T-helper 2 cell treated with Interferon-gamma antibody and Interleukin-4, amounts not matched to agents 100 ng/mL and 5 ng/mL, for 36 hours (primary cell): ENCODE data around the gene ZGRF1. TPM values are rescaled to one million over a fixed set of nuclear protein-coding genes. Genes with fewer than 3 reads are reported as not detected.
"Not testable (repeated sequence)": the region's sequence is repeated elsewhere in the genome, so short reads cannot be mapped to it uniquely, and the experiment has no call there.

Experiments used
- intact Hi-C: fragments of 100-400 bp; cut with micrococcal nuclease; formaldehyde crosslinking; loops from one replicate; pipeline ENCODE4 v1.15.1; 2023
- total RNA-seq: library from RNA; stranded (reverse); gene quantifications from 2 replicates; pipeline ENCODE4 v1.2.3, GENCODE V29; 2022

Gene ZGRF1, protein sequence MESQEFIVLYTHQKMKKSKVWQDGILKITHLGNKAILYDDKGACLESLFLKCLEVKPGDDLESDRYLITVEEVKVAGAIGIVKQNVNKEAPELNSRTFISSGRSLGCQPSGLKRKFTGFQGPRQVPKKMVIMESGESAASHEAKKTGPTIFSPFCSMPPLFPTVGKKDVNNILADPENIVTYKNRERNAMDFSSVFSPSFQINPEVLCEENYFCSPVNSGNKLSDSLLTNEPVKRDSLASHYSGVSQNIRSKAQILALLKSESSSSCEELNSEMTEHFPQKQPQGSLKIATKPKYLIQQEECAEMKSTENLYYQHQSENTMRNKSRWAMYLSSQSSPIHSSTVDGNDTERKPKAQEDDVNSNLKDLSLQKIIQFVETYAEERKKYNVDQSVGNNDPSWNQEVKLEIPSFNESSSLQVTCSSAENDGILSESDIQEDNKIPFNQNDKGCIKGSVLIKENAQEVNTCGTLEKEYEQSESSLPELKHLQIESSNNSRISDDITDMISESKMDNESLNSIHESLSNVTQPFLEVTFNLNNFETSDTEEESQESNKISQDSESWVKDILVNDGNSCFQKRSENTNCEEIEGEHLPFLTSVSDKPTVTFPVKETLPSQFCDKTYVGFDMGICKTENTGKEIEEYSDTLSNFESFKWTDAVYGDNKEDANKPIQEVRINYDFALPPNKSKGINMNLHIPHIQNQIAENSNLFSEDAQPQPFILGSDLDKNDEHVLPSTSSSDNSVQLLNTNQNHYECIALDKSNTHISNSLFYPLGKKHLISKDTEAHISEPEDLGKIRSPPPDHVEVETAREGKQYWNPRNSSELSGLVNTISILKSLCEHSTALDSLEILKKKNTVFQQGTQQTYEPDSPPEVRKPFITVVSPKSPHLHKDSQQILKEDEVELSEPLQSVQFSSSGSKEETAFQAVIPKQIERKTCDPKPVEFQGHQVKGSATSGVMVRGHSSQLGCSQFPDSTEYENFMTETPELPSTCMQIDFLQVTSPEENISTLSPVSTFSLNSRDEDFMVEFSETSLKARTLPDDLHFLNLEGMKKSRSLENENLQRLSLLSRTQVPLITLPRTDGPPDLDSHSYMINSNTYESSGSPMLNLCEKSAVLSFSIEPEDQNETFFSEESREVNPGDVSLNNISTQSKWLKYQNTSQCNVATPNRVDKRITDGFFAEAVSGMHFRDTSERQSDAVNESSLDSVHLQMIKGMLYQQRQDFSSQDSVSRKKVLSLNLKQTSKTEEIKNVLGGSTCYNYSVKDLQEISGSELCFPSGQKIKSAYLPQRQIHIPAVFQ (N-terminal part only)
- total RNA-seq = 32.7 and 35.1 TPM in 2 replicates

DNA sequence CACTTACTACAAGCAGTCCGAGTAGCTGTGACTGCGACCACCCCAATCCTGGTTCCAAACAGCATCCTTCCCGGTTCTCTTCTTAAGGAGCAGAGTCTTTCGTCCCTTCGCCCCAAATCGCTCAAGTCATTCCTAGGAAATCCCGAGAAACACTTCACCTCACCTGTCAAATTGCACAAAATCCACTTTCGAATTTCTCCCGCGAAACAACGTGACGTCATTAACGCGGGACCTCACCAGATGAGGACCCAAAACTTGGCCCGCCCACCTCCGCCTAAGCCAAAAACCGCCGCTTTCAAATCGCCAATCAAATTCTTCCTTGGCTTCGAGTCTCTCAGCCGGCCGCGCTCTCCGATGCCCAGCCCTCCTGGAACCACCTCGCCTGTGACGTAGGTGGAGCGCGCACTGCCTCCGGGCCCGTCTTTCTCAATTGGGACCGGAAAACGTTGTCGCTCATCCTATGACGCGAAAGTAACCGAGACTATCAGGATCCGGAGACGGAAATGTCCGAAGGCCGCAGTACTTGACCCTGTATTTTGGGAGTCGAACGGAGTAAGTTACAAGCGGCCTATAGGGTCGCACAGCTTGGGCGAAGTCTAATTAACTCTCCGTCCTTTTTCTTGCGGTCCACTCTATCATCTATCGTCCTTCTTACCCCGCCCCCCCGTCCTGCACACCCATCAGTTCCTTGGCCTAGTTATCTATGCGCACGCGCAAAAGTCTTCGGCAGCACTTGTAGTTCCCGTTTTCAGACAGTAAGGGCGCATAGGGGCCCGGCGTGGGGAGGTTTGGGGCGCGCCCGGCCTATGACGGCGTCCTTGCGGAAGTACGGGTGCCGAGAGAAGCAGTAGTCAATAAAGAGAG lies at the start of gene ZGRF1, which contains the start of gene LARP7:
ZGRF1 (minus strand) TSS at position 222 of the 864 bp plus-strand sequence. CDS start 3,733 bp downstream, outside the sequence.
LARP7 (plus strand) TSS at position 456 of the 864 bp plus-strand sequence. CDS start 7,527 bp downstream, outside the sequence.
- intact Hi-C loops = loop anchor here (1.0 to 10.0 kb wide), 9 partner anchors 122 to 1126 kb away; partner anchors contain the start of genes AP1AR, FAM241A and TIFA

DNA sequence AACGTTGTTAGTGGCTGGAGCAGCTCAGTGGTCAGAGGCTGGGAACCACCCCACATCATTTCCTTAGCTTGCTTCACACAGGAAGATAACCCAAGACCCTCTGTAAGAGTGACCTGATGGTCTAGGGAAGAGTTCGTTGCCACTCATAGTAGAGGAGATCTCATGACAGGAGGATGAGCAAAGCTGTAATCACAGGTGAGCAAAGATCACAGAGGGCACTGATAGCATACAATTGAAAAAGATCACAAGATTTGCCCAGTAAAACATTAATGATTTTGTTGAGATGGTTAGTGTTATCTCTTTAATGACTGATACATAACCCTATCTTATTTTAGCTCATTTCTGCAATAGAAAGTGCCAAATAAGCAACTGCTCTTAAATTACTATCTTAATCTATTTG lies 44.3 kb upstream of the ZGRF1 start:
- intact Hi-C loops = no loop called here

DNA sequence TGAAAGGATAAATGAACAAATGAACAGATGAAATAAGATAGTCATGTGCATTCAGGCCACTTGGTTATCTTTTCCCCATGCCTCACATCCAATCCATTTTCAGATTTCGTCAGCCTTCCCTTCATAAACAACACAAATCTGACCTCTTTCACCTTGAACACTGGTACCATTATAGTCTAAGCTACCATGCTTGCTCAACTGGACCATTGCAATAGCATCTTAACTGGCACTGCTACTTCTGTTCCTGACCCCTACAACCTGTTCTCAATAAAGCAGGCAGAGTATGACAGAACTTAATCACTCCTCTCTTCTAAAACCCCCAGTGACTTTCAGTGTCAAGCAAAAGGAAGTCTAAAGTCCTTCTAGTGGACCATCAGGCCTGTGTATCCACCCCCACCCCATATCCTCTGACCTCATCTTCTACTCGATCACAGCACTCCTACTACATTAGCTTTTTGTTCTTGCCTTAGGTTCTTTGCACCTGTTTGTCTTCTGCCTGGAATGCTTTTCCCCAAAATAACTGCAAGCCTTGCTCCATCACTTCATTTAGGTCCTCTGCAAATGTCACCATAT lies 40.9 kb upstream of the ZGRF1 start:
- intact Hi-C loops = no loop called here

DNA sequence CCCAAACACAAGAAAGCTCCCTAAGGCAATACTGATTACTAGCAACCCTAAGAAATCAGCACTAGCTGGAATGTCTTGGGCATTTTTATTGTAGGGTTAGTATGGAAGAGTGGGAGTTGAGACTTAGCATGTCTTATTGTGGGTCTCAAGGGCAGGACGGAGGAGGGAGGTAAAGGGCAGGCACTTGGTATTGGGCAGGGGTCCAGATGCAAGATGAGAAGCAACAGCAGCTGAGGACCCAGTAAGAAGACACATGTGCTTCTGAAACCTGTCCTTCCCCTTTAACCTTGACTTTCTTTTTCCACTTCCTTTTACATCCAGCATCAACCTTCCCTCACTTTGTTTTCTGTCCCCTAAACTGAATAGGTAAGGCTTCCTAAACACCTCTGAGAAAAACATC lies 37.7 kb upstream of the ZGRF1 start:
- intact Hi-C loops = no loop called here

DNA sequence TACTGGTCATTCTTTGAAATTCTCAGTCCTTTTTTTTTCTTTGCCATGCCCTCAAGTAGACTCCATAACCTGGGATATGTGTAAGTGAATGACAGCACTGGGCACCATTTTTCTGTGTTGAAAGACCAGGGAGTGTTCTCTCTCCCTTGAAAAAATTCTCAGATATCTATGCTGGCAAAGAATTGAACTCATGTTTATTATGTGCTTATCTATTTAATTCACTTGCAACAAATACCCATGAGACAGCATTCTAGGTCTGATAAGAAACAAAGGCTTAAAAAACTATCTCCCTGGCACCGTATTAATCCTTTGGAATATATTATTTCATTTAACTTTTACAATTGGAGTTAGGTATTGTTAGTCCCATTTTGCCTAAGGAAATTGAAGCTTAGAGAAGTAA lies 37.0 kb upstream of the ZGRF1 start:
- intact Hi-C loops = no loop called here

DNA sequence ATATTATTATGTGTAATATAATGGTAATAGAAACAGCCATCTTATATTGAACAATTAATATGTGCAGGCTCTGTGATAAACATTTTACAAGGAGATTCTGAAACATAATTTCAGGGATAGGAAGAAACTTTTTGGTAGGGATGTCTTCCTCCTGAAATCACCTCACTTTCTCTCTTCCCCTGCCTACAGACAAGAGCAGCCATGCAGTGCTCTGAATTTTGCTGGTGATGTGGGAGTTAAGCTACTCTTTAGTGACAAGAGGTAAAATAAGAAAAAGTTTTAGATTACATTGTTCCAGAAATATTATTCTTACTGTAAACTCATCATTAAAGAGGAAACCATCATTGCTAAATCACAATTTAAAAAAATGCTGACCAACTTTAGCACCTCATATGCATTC lies 36.4 kb upstream of the ZGRF1 start:
- intact Hi-C loops = no loop called here

DNA sequence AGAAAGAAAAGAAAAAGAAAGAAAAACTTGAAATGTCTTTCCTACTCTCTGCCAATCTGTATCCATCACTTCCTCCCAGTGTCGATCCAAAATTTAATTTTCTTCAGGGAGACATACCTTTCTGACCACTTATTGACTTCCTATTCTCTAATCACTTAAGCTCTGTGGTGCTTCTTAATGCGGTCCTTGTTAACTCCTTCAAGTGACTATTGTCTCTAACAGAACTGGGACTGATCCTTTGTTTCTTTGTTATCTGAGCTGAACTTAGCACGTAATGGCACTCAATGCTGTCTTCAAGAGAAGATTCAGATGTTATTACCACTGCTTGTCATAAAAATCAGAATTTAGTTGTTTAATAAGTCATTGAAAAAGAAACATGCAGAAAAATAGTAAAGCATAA lies 31.4 kb upstream of the ZGRF1 start:
- intact Hi-C loops = no loop called here

DNA sequence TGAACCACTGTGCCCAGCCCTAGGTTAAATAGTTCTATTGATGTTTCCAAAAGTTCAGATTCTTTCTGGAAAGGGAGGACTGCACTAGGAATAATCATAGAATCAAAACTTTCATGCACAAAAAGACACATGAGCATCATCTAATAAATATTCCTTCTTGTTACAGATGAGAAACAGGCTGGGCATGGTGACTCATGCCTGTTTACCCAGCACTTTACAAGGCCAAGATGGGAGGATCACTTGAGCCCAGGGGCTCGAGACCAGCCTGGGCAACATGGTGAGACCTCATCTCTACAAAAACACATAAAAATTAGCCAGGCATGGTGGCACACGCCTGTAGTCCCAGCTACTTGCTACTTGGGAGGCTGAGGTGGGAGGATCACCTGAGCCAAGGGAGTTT lies 27.9 kb upstream of the ZGRF1 start:
- intact Hi-C loops = no loop called here

DNA sequence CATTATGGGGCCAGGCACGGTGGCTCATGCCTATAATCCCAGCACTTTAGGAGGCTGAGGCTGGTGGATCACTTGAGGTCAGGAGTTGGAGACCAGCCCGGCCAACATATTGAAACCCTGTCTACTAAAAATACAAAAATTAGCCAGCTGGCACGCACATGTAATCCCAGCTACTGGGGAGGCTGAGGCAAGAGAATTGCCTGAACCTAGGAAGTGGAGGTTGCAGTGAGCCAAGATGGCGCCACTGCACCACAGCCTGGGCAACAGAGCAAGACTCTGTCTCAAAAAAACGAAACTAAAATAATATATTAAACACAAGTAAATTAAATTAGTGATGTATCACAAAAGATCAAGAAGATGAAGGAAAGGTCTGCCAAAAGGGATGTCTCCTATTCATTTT lies 19.4 kb upstream of the ZGRF1 start:
- intact Hi-C loops = not testable (repeated sequence)

DNA sequence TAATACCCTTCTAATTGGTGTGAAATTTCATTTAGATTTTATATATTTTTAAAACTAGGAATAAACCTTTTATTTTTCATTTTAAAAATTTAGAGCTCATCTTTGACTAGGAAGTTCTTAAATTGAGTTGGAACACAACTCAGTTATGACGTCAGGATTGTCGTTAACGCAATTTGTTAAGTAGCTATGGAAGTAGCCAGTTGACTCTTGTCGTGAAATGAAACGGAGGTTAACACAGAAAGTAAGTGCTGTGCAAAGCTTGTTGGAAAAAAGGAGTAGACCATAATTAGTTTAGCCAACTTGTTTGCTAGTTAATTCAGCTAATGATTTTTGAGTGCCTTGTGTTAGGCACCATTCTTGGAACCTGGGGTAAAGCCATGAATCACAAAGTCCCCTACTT lies 18.6 kb upstream of the ZGRF1 start:
- intact Hi-C loops = no loop called here

DNA sequence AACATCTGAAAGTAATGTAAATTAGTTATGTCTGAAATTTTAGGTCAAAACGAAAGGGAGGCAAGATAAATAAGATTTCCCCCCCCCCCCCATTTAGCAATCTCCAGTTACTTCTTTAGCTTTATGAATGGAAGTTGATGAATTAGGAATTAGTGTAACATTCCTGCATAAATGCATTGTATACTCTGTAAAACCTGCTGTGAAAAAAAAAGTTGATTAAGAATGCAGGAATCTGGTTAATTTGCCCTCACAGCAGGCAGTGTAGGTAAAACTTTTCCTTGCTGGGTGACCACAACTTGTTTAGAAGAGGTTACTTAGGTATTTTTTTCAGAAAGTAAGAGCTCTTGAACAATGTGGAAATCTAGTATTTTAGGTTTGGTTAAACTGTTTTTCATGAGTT lies 15.5 kb upstream of the ZGRF1 start:
- intact Hi-C loops = no loop called here

DNA sequence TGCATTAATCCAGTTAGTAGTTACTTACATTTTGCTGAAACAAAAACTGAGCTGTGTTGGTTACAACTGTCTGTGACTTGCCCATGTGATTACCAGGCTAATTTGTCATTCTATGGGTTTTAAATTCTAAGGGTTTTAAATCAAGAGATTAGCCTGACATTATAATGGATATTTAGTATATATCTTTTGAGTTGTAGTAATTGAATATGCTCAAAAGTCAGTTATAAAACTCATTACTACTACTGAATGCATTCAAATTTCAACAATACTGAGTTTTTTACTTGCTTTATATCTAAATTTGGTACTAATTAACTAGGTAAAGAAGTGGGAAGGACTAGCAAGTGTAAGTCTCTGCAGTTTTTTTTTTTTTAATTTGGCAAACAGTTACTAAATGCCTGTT lies 14.9 kb upstream of the ZGRF1 start:
- intact Hi-C loops = no loop called here

DNA sequence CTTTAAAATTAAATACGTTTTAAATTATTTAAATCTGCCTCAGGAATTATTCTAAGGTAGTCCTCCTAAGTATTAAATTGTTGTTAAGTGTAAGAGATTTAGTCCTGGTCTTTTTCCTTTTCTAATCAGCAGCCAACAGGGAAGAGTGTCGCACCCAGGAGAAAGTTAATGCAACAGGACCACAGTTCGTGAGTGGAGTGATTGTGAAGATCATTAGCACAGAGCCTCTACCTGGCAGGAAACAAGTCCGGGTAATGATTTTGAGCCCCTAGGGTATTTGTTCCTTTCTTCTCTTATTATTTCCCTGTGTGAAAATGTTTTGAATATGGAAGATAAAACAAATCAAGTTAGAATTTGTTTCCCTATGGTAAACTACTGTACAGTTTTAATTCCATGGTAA lies 13.6 kb upstream of the ZGRF1 start:
- intact Hi-C loops = no loop called here

DNA sequence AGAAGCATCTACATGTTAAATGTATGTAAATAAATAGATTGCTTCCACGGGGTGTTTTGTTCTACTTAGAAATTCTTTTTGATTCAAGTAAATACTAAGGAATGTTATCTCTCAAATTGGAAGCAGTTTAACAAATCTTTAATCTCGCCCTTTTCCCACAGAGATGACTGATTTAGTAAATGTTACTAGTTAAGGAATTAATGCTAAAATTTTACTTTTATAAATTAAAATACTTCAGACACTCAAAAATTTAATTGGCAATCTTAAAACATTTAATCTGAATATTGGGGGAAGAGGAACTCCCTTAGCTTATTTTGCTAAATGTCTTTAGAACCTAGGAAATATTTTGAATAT lies 12.3 kb upstream of the ZGRF1 start:
- intact Hi-C loops = no loop called here

DNA sequence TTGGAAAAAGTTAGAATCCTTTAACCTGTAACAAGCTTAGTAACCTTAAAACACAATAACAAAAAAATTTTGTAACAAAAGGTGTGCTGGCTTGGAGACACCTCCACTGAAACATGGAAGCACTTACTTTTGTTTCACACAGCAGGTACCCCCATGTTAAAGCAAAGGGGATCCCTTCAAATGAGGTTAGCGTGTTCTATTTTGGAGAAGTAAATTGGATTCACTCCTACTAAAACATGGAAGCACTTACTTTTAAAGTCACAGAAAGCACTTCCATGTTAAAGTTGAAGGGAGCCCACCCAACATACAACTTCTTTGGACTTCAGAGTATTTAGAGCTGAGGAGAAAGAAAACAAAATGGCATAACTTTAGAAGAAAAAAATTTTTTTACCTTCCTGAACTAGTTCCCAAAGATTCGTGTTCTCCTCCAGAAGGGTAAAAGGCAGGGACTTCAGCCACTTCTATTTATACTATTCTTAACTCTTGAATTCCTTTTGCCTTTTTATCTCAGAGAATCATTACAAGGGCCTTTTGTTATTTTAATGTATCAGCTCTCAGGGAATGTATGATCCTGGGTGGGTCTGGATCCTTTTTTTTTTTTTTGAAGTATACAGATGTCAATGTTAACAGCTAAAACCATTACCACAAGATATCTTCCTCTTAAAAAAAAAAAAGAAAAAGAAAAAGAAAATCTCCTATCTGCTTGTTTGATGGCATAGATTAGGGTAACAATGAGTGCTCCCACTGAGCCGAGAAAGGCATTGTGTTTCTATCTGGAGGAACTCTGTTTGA lies 11.8 kb upstream of the ZGRF1 start:
- intact Hi-C loops = no loop called here

DNA sequence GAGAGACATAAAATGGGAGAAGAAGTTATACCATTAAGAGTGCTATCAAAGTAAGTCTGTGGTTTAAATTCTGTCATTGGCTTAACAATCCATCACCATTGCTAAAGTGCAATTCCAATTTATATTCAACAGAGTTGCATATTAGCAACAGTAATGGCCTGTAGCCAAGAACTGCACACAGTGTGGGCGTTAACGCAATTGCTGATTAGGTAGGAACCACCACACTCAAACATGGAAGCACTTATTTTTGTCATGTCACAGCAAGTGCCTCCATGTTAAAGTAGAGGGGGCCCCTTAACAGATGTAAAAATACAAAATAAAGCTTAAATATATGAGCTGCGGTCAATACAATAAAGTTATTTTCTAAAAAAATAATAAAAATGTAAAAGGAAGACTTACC lies 11.1 kb upstream of the ZGRF1 start:
- intact Hi-C loops = no loop called here

DNA sequence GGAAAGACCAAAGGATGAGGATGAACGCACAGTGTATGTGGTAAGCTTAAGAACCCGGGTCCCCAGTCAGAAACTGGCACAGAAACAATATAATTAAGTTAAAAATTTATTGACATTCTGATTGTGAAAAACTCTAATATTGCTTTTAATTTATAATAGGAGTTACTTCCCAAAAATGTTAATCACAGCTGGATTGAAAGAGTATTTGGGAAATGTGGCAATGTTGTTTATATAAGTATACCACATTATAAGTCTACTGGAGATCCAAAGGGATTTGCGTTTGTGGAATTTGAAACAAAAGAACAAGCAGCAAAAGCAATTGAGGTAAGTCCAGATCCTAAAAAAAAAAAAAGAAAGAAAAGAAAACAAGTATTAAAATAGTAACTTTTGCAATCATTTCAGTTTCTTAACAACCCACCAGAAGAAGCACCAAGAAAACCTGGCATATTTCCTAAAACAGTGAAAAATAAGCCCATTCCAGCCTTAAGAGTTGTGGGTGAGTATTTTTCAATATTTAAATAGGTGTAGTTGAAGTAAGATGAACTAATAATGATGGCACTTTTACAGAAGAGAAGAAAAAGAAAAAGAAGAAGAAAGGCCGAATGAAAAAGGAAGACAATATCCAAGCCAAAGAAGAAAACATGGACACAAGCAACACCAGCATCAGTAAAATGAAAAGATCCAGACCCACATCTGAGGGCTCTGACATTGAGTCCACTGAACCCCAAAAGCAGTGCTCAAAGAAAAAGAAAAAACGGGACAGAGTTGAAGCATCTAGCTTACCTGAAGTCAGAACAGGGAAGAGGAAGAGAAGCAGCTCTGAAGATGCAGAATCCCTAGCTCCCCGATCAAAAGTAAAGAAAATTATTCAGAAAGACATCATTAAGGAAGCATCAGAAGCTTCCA lies 10.2 kb upstream of the ZGRF1 start:
- intact Hi-C loops = no loop called here
